ENCODE data around the gene KLK14.

- no peak for TF ChIP-seq CTCF (optimal IDR thresholded peaks at IDR 0.05 in 1 of 3, IDR thresholded peaks at IDR 0.05 in 1 of 3, conservative IDR thresholded peaks at IDR 0.05 in 1 of 3; ENCODE audit: extremely low read depth in 1 of 3, insufficient read depth in 2 of 3, low read length in 3 of 3)
- no peak for TF ChIP-seq EZH2 (IDR thresholded peaks at IDR 0.05; ENCODE audit: low read length)
These were observed 12.2 kb downstream of the KLK14 start for GRCh38 chr19:51070334-51071094.
